Tibial artery (tissue), 4 donors: ENCODE data around the gene THOC6.
A peak's percentile ranks its signal among the peaks of the same experiment; 100 is the strongest.

ENCODE experiments used
- DNase-seq, 2 donors: peaks; one replicate each; pipeline ENCODE4 v3.0.0-alpha.2; 2019
- H3K27ac ChIP-seq, 2 donors: fragments of 200-600 bp; sonication (generic) in 1 of 2; 1 replicate in 1 of 2; 2 replicates in 1 of 2; pipeline ENCODE4 v1.5.1; 2018 to 2019; ENCODE audit warnings: mild to moderate bottlenecking in 1 of 2
- H3K27me3 ChIP-seq, 2 donors: fragments of 200-600 bp; sonication (generic) in 1 of 2; one replicate each; pipeline versions ENCODE4 v1.5.1 to v1.6.0; 2016 to 2019
- H3K36me3 ChIP-seq, 3 donors: fragments of 200-600 bp; sonication (generic) in 2 of 3; one replicate each; pipeline ENCODE4 v1.5.1; 2016 to 2019; ENCODE audit warnings: mild to moderate bottlenecking in 2 of 3
- H3K4me1 ChIP-seq, 4 donors: fragments of 200-600 bp; sonication (generic) in 2 of 4; 1 replicate in 3 of 4; 2 replicates in 1 of 4; pipeline ENCODE4 v1.5.1; 2016 to 2019
- H3K4me3 ChIP-seq, 2 donors: fragments of 200-600 bp; sonication (generic) in 1 of 2; 1 replicate in 1 of 2; 2 replicates in 1 of 2; pipeline ENCODE4 v1.5.1; 2018 to 2019; ENCODE audit warnings: mild to moderate bottlenecking in 2 of 2
- H3K9me3 ChIP-seq, 3 donors: fragments of 200-600 bp; sonication (generic) in 1 of 3; one replicate each; pipeline ENCODE4 v1.5.1; 2016 to 2019
- CTCF ChIP-seq, 2 experiments: fragments of 200-600 bp in 1 of 2; fragments of 450-650 bp in 1 of 2; IDR thresholded peaks; one replicate each; pipeline ENCODE4 v1.5.1; 2017 to 2019; ENCODE audit warnings: antibody characterized with exemption in 2 of 2, mild to moderate bottlenecking in 1 of 2, moderate library complexity in 1 of 2
- intact Hi-C: fragments of 100-400 bp; cut with DNase I; formaldehyde crosslinking; loops from one replicate; pipeline ENCODE4 v1.15.0; 2023; ENCODE audit warnings: low total_unique reads

THOC6 gene

GRCh38 chr16:3044708-3045107 is 20.9 kb downstream of the THOC6 start:
- no peak for DNase-seq
- Histone ChIP-seq H3K36me3 (no peaks in the 10 kb centered on the region), H3K27me3 (peaks cover 15 to 84% of the 10 kb centered on the region in 2 donors), H3K4me3 (no peak overlapping the region), H3K27ac (no peak overlapping the region), H3K4me1 (peaks cover 0 to 23% (median 19%) of the 10 kb centered on the region in 4 donors), H3K9me3 (no peaks in the 10 kb centered on the region)
- intact Hi-C loops, result no loop called here
- TF ChIP-seq CTCF (IDR thresholded peaks at IDR 0.05), result no peak

DNA sequence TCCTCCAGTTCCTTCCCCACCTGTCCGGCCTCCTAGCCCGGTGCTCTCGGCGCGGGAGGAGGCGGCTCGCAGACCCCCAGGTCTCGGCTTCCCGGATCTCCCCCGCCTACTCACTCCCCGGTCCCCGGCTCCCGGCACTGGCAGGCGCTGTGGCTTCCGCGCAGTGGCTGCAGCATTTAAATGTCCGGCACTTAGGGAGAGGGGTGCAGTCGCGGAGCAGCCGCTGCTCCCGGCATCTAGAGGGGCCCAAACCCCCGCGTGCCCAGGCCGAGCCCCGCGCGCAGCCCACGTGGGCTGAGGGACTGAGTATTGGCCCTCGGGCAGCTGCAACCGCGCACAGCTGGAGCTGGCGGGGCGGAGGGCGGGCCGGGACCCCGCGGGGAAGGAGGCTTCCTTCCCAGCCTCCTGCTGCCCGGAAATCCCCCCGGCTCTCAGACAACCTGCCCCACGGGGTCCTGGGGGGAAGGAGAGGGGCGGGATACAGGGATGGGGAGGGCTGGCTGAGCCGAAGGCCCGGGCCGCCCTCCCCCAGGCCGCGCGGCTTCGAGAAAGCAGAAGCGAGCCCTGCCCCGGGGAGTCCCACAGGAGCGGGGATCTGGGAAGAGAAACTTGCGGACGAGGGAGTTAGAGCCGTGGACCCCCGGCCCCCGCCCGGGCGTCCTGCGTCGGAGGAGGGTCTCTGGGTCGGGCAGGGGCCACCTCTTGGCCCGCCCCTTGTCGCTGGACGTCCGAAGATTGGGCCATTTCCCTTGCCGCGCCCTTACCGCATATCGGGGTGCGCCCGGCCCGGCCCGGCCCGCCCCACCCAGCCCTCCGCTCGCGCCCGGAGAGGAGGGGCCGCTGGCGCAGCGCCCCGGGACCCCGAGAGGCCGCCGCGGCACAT is 22.2 kb downstream of the THOC6 start, which contains the start of gene MMP25:
Gene MMP25 (plus strand): TSS at position 804 of the 883 bp plus-strand sequence. CDS start 357 bp downstream, outside the sequence.
- H3K9me3 ChIP-seq, result no peaks in the 10 kb centered on the region
- peaks cover 15 to 87% of the 10 kb centered on the region in 2 donors for H3K27me3 ChIP-seq
- peak within 1 kb of the TSS; percentile 25 to 53 for H3K4me3 ChIP-seq
- TF ChIP-seq CTCF (IDR thresholded peaks at IDR 0.05), result no peak
- intact Hi-C loops, result no loop called here
- no peak within 1 kb of the TSS for H3K27ac ChIP-seq
- H3K36me3 ChIP-seq, result no peaks in the 10 kb centered on the region
- DNase-seq, result no peak
- H3K4me1 ChIP-seq, result peaks cover 0 to 23% (median 19%) of the 10 kb centered on the region in 4 donors

- H3K9me3 ChIP-seq, result no peaks in the 10 kb centered on the region
- DNase-seq, result no peak
- H3K27ac ChIP-seq, result no peak overlapping the region
- peak overlapping the region; percentile 25 to 53 for H3K4me3 ChIP-seq
- no peak for TF ChIP-seq CTCF (IDR thresholded peaks at IDR 0.05)
- no peaks in the 10 kb centered on the region for H3K36me3 ChIP-seq
- peaks cover 15 to 91% of the 10 kb centered on the region in 2 donors for H3K27me3 ChIP-seq
- peaks cover 0 to 23% (median 19%) of the 10 kb centered on the region in 4 donors for H3K4me1 ChIP-seq
- intact Hi-C loops, result no loop called here
These were observed 23.0 kb downstream of the THOC6 start for GRCh38 chr16:3046641-3047386.

- DNase-seq, result no peak
- Histone ChIP-seq H3K36me3 (no peaks in the 10 kb centered on the region), H3K4me3 (no peak overlapping the region), H3K9me3 (no peaks in the 10 kb centered on the region), H3K4me1 (peaks cover 0 to 23% (median 19%) of the 10 kb centered on the region in 4 donors), H3K27me3 (peaks cover 15 to 95% of the 10 kb centered on the region in 2 donors), H3K27ac (no peak overlapping the region)
- no peak for TF ChIP-seq CTCF (IDR thresholded peaks at IDR 0.05)
- intact Hi-C loops, result no loop called here
These were observed 23.5 kb downstream of the THOC6 start for GRCh38 chr16:3047387-3047720.

DNA sequence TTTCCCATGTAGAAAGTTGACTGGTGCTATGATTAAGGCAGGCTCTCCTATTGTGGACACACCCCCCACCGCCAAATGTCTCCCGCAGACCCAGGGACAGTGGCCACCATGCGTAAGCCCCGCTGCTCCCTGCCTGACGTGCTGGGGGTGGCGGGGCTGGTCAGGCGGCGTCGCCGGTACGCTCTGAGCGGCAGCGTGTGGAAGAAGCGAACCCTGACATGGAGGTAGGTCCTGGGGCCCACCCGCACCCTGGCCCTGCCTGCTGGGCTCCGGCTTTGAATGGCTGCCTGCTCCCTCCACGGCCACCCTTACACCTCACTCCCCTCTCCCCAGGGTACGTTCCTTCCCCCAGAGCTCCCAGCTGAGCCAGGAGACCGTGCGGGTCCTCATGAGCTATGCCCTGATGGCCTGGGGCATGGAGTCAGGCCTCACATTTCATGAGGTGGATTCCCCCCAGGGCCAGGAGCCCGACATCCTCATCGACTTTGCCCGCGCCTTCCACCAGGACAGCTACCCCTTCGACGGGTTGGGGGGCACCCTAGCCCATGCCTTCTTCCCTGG is 26.2 kb downstream of the THOC6 start:
- DNase-seq, result no peak
- intact Hi-C loops, result no loop called here
- no peak for TF ChIP-seq CTCF (IDR thresholded peaks at IDR 0.05)
- Histone ChIP-seq H3K27me3 (peaks cover 15 to 70% of the 10 kb centered on the region in 2 donors), H3K27ac (no peak overlapping the region), H3K4me1 (peaks cover 0 to 23% (median 19%) of the 10 kb centered on the region in 4 donors), H3K9me3 (no peaks in the 10 kb centered on the region), H3K4me3 (no peak overlapping the region), H3K36me3 (peaks cover 0 to 4% (median 0%) of the 10 kb centered on the region in 3 donors)
